ENCODE measurements around the gene SIX1.

DNA sequence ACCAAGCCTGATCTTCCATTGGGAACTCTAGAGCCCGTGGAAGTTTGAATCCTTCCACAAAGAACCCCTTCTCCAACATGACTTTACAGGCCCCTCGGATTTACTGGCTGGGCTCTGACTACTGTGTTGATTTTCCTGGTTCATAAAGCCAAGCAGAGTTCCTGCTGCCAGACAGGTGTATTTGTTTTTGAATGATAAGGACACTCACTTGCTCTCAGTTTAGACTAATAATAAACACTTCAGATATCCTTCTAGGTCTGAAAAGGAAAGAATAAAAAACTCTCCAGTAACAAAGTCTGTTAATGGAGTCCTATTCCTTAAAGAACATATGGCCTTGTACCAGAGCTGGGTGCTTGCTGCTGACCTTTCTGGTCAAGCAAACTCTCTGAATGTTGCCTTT, 31.0 kb downstream of the SIX1 start:
- TF ChIP-seq, protein P1, sequence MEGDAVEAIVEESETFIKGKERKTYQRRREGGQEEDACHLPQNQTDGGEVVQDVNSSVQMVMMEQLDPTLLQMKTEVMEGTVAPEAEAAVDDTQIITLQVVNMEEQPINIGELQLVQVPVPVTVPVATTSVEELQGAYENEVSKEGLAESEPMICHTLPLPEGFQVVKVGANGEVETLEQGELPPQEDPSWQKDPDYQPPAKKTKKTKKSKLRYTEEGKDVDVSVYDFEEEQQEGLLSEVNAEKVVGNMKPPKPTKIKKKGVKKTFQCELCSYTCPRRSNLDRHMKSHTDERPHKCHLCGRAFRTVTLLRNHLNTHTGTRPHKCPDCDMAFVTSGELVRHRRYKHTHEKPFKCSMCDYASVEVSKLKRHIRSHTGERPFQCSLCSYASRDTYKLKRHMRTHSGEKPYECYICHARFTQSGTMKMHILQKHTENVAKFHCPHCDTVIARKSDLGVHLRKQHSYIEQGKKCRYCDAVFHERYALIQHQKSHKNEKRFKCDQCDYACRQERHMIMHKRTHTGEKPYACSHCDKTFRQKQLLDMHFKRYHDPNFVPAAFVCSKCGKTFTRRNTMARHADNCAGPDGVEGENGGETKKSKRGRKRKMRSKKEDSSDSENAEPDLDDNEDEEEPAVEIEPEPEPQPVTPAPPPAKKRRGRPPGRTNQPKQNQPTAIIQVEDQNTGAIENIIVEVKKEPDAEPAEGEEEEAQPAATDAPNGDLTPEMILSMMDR (IDR thresholded peaks at IDR 0.05 in 4 of 5, conservative IDR thresholded peaks at IDR 0.05 in 1 of 5) = no peak
- no peak for TF ChIP-seq POLR2A (IDR thresholded peaks at IDR 0.05)

Measured in gastrocnemius medialis (tissue), 4 donors.